ENCODE data around the gene RNF157. TPM values are rescaled to one million over a fixed set of nuclear protein-coding genes. Genes with fewer than 3 reads are reported as not detected.
"Not testable (repeated sequence)": the region's sequence is repeated elsewhere in the genome, so short reads cannot be mapped to it uniquely, and the experiment has no call there.

Gene RNF157
- polyA plus RNA-seq, 2 donors, result 0.20 to 0.44 TPM

GRCh38 chr17:76196675-76197074, 43.6 kb downstream of the RNF157 start:
- H3K4me3 ChIP-seq (ENCODE audit: low read depth in 1 of 2, low read length in 2 of 2), result no peak overlapping the region
- 54 to 66% methylated on average over 3 of the region's 3 CpGs for WGBS, 2 donors
- H3K27ac ChIP-seq (ENCODE audit: low read depth in 2 of 2, low read length in 1 of 2), result no peak overlapping the region

GRCh38 chr17:76195281-76196096, 44.8 kb downstream of the RNF157 start:
- no peaks in the 10 kb centered on the region for H3K36me3 ChIP-seq (ENCODE audit: control insufficient read depth in 2 of 2, insufficient read depth in 2 of 2, low read length in 1 of 2)
- H3K4me1 ChIP-seq (ENCODE audit: control insufficient read depth in 2 of 2, insufficient read depth in 2 of 2, low read length in 1 of 2), result peaks cover 0 to 3% of the 10 kb centered on the region in 2 donors
- no peak overlapping the region for H3K27ac ChIP-seq (ENCODE audit: low read depth in 2 of 2, low read length in 1 of 2)
- no peaks in the 10 kb centered on the region for H3K9me3 ChIP-seq (ENCODE audit: control insufficient read depth in 2 of 2, insufficient read depth in 1 of 2, low read depth in 1 of 2, low read length in 1 of 2)
- 95% methylated on average over 12 of the region's 12 CpGs for WGBS, 2 donors
- H3K27me3 ChIP-seq (ENCODE audit: control insufficient read depth in 1 of 2, insufficient read depth in 2 of 2, low read length in 2 of 2), result no peaks in the 10 kb centered on the region
- H3K4me3 ChIP-seq (ENCODE audit: low read depth in 1 of 2, low read length in 2 of 2), result no peak overlapping the region

More at GRCh38 chr17:76196675-76197074, 43.6 kb downstream of the RNF157 start:
- H3K9me3 ChIP-seq (ENCODE audit: control insufficient read depth in 2 of 2, insufficient read depth in 1 of 2, low read depth in 1 of 2, low read length in 1 of 2), result no peaks in the 10 kb centered on the region
- no peaks in the 10 kb centered on the region for H3K27me3 ChIP-seq (ENCODE audit: control insufficient read depth in 1 of 2, insufficient read depth in 2 of 2, low read length in 2 of 2)
- no peaks in the 10 kb centered on the region for H3K36me3 ChIP-seq (ENCODE audit: control insufficient read depth in 2 of 2, insufficient read depth in 2 of 2, low read length in 1 of 2)
- peaks cover 0 to 3% of the 10 kb centered on the region in 2 donors for H3K4me1 ChIP-seq (ENCODE audit: control insufficient read depth in 2 of 2, insufficient read depth in 2 of 2, low read length in 1 of 2)

- 77 to 78% methylated on average over 13 of the region's 13 CpGs for WGBS, 2 donors
- H3K27ac ChIP-seq (ENCODE audit: low read depth in 2 of 2, low read length in 1 of 2), result no peak overlapping the region
- H3K9me3 ChIP-seq (ENCODE audit: control insufficient read depth in 2 of 2, insufficient read depth in 1 of 2, low read depth in 1 of 2, low read length in 1 of 2), result no peaks in the 10 kb centered on the region
- H3K4me1 ChIP-seq (ENCODE audit: control insufficient read depth in 2 of 2, insufficient read depth in 2 of 2, low read length in 1 of 2), result peaks cover 0 to 3% of the 10 kb centered on the region in 2 donors
- H3K27me3 ChIP-seq (ENCODE audit: control insufficient read depth in 1 of 2, insufficient read depth in 2 of 2, low read length in 2 of 2), result no peaks in the 10 kb centered on the region
- no peak overlapping the region for H3K4me3 ChIP-seq (ENCODE audit: low read depth in 1 of 2, low read length in 2 of 2)
- H3K36me3 ChIP-seq (ENCODE audit: control insufficient read depth in 2 of 2, insufficient read depth in 2 of 2, low read length in 1 of 2), result no peaks in the 10 kb centered on the region
These were observed 46.7 kb downstream of the RNF157 start for GRCh38 chr17:76193591-76193990.

GRCh38 chr17:76191896-76192295, 48.4 kb downstream of the RNF157 start:
- Histone ChIP-seq H3K4me1 (ENCODE audit: control insufficient read depth in 2 of 2, insufficient read depth in 2 of 2, low read length in 1 of 2) (no peaks in the 10 kb centered on the region), H3K27me3 (ENCODE audit: control insufficient read depth in 1 of 2, insufficient read depth in 2 of 2, low read length in 2 of 2) (no peaks in the 10 kb centered on the region), H3K4me3 (ENCODE audit: low read depth in 1 of 2, low read length in 2 of 2) (no peak overlapping the region), H3K9me3 (ENCODE audit: control insufficient read depth in 2 of 2, insufficient read depth in 1 of 2, low read depth in 1 of 2, low read length in 1 of 2) (no peaks in the 10 kb centered on the region), H3K36me3 (ENCODE audit: control insufficient read depth in 2 of 2, insufficient read depth in 2 of 2, low read length in 1 of 2) (no peaks in the 10 kb centered on the region), H3K27ac (ENCODE audit: low read depth in 2 of 2, low read length in 1 of 2) (no peak overlapping the region)
- 46 to 50% methylated on average over 6 of the region's 6 CpGs for WGBS, 2 donors

- Histone ChIP-seq H3K4me3 (ENCODE audit: low read depth in 1 of 2, low read length in 2 of 2) (no peak overlapping the region), H3K9me3 (ENCODE audit: control insufficient read depth in 2 of 2, insufficient read depth in 1 of 2, low read depth in 1 of 2, low read length in 1 of 2) (no peaks in the 10 kb centered on the region), H3K27me3 (ENCODE audit: control insufficient read depth in 1 of 2, insufficient read depth in 2 of 2, low read length in 2 of 2) (no peaks in the 10 kb centered on the region), H3K27ac (ENCODE audit: low read depth in 2 of 2, low read length in 1 of 2) (no peak overlapping the region), H3K4me1 (ENCODE audit: control insufficient read depth in 2 of 2, insufficient read depth in 2 of 2, low read length in 1 of 2) (no peaks in the 10 kb centered on the region), H3K36me3 (ENCODE audit: control insufficient read depth in 2 of 2, insufficient read depth in 2 of 2, low read length in 1 of 2) (no peaks in the 10 kb centered on the region)
- 89% methylated on average over 4 of the region's 4 CpGs for whole genome bisulfite sequencing, 2 donors
These were observed 50.6 kb downstream of the RNF157 start for GRCh38 chr17:76189741-76190140.

GRCh38 chr17:76189247-76189646, 51.0 kb downstream of the RNF157 start:
- WGBS, 2 donors, result 83 to 84% methylated on average over 4 of the region's 4 CpGs
- no peak overlapping the region for H3K4me3 ChIP-seq (ENCODE audit: low read depth in 1 of 2, low read length in 2 of 2)
- no peaks in the 10 kb centered on the region for H3K36me3 ChIP-seq (ENCODE audit: control insufficient read depth in 2 of 2, insufficient read depth in 2 of 2, low read length in 1 of 2)
- H3K9me3 ChIP-seq (ENCODE audit: control insufficient read depth in 2 of 2, insufficient read depth in 1 of 2, low read depth in 1 of 2, low read length in 1 of 2), result no peaks in the 10 kb centered on the region
- H3K27ac ChIP-seq (ENCODE audit: low read depth in 2 of 2, low read length in 1 of 2), result no peak overlapping the region
- no peaks in the 10 kb centered on the region for H3K4me1 ChIP-seq (ENCODE audit: control insufficient read depth in 2 of 2, insufficient read depth in 2 of 2, low read length in 1 of 2)
- H3K27me3 ChIP-seq (ENCODE audit: control insufficient read depth in 1 of 2, insufficient read depth in 2 of 2, low read length in 2 of 2), result no peaks in the 10 kb centered on the region

- no peaks in the 10 kb centered on the region for H3K27me3 ChIP-seq (ENCODE audit: control insufficient read depth in 1 of 2, insufficient read depth in 2 of 2, low read length in 2 of 2)
These were observed 51.9 kb downstream of the RNF157 start for GRCh38 chr17:76188213-76189016.

GRCh38 chr17:76186774-76187173, 53.5 kb downstream of the RNF157 start:
- H3K36me3 ChIP-seq (ENCODE audit: control insufficient read depth in 2 of 2, insufficient read depth in 2 of 2, low read length in 1 of 2); H3K27me3 ChIP-seq (ENCODE audit: control insufficient read depth in 1 of 2, insufficient read depth in 2 of 2, low read length in 2 of 2); H3K4me3 ChIP-seq (ENCODE audit: low read depth in 1 of 2, low read length in 2 of 2); H3K9me3 ChIP-seq (ENCODE audit: control insufficient read depth in 2 of 2, insufficient read depth in 1 of 2, low read depth in 1 of 2, low read length in 1 of 2); H3K27ac ChIP-seq (ENCODE audit: low read depth in 2 of 2, low read length in 1 of 2); H3K4me1 ChIP-seq (ENCODE audit: control insufficient read depth in 2 of 2, insufficient read depth in 2 of 2, low read length in 1 of 2): not testable (repeated sequence)
- 97% methylated on average over 2 of the region's 2 CpGs for WGBS, 2 donors

More at GRCh38 chr17:76188213-76189016, 51.9 kb downstream of the RNF157 start:
- 75 to 78% methylated on average over 4 of the region's 4 CpGs for WGBS, 2 donors
- H3K9me3 ChIP-seq (ENCODE audit: control insufficient read depth in 2 of 2, insufficient read depth in 1 of 2, low read depth in 1 of 2, low read length in 1 of 2), result no peaks in the 10 kb centered on the region
- H3K4me1 ChIP-seq (ENCODE audit: control insufficient read depth in 2 of 2, insufficient read depth in 2 of 2, low read length in 1 of 2), result no peaks in the 10 kb centered on the region
- no peaks in the 10 kb centered on the region for H3K36me3 ChIP-seq (ENCODE audit: control insufficient read depth in 2 of 2, insufficient read depth in 2 of 2, low read length in 1 of 2)
- no peak overlapping the region for H3K4me3 ChIP-seq (ENCODE audit: low read depth in 1 of 2, low read length in 2 of 2)
- no peak overlapping the region for H3K27ac ChIP-seq (ENCODE audit: low read depth in 2 of 2, low read length in 1 of 2)

GRCh38 chr17:76184290-76184689, 56.0 kb downstream of the RNF157 start:
- H3K27ac ChIP-seq (ENCODE audit: low read depth in 2 of 2, low read length in 1 of 2), result no peak overlapping the region
- H3K4me3 ChIP-seq (ENCODE audit: low read depth in 1 of 2, low read length in 2 of 2), result no peak overlapping the region
- H3K36me3 ChIP-seq (ENCODE audit: control insufficient read depth in 2 of 2, insufficient read depth in 2 of 2, low read length in 1 of 2), result no peaks in the 10 kb centered on the region
- WGBS, 2 donors, result 67 to 71% methylated on average over 2 of the region's 2 CpGs
- H3K27me3 ChIP-seq (ENCODE audit: control insufficient read depth in 1 of 2, insufficient read depth in 2 of 2, low read length in 2 of 2), result no peaks in the 10 kb centered on the region
- H3K9me3 ChIP-seq (ENCODE audit: control insufficient read depth in 2 of 2, insufficient read depth in 1 of 2, low read depth in 1 of 2, low read length in 1 of 2), result no peaks in the 10 kb centered on the region
- no peaks in the 10 kb centered on the region for H3K4me1 ChIP-seq (ENCODE audit: control insufficient read depth in 2 of 2, insufficient read depth in 2 of 2, low read length in 1 of 2)
